GM18868 (cell line): ENCODE results near the gene FOXL3.
"Not testable (repeated sequence)": the region's sequence is repeated elsewhere in the genome, so short reads cannot be mapped to it uniquely, and the experiment has no call there.

Experiments
- ATAC-seq: cut with Tn5 transposase; IDR thresholded peaks from one replicate; pipeline ENCODE4 v1.9.1; 2021; ENCODE audit warnings: mild to moderate bottlenecking, moderate library complexity; ENCODE audit not compliant: unreplicated experiment

FOXL3 gene

DNA sequence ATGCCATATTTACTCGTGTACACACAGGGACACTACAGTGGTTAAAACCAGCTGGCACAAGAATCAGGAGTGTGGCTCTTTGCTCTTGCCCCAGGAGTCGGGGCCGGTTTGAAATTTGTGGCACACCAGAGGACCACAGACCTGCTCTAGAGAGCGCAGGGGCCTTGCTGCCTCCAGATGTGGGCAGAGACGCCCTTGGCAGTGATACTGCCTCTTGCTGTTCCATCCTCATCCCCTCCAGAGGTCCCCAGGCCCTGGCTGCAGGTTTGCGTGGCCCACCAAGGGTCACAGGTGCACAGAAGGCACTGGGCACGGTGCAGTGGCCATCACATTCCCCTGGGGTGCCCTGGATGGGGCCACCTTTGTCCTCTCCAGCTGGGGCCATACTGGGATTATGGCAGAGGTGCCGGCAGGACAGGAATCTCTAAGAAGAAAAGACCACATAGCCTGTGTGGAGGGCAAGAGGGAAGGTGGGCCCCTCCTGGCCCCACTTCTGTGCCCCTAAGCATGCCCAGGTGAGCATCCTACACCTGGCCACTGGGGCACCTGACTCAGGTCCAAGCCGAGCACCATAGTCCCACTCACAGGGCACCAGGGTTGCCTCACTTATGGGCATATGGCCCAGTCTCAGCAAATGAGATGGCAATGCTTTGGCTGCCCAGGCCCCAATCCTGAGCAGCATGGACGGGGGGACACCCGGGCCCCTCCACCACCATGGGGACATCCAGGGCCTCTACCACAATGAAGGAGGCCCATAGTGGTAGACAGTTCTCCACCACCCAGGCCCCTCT lies 45.6 kb downstream of the FOXL3 start:
- ATAC-seq: no peak

DNA sequence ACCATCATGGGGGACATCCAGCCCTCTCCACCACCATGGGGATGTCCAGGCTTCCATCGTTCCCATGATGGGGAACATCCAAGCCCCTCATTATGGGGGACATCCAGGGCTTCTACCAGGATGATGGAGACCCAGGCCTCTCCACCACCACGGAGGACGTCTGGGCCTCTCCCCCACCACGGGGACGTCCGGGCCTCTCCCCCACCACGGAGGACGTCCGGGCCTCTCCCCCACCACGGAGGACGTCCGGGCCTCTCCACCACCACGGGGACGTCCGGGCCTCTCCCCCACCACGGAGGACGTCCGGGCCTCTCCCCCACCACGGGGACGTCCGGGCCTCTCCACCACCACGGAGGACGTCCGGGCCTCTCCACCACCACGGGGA lies 46.2 kb downstream of the FOXL3 start:
- not testable (repeated sequence) for ATAC-seq

DNA sequence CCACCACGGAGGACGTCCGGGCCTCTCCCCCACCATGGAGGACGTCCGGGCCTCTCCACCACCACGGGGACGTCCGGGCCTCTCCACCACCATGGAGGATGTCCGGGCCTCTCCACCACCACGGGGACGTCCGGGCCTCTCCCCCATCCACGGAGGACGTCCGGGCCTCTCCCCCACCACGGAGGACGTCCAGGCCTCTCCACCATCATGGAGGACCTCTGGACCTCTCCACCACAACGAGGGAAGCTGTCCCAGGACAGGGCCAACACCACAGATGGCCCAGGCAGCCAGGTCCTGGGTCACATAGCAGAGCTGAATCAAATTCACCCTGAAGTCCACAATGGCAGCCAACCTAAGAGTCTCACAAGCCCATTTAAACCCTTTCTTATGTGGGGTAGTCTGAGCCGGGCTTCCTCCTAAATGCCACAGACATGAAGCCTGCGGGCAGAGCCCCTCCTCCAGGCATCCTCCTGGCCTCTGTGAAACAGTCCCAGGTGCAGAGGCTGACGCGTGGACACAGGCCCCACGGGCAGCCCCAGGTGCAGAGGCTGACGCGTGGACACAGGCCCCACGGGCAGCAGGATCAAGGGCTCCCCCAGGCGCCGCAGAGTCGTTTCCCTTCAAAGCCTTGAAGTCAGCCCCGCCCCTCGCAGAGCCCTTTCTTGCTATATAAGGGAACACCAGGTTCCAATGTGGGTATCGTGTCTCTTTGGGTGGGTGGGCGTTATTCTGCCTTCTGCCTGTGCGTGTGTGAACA lies 47.0 kb downstream of the FOXL3 start:
- no peak for ATAC-seq

DNA sequence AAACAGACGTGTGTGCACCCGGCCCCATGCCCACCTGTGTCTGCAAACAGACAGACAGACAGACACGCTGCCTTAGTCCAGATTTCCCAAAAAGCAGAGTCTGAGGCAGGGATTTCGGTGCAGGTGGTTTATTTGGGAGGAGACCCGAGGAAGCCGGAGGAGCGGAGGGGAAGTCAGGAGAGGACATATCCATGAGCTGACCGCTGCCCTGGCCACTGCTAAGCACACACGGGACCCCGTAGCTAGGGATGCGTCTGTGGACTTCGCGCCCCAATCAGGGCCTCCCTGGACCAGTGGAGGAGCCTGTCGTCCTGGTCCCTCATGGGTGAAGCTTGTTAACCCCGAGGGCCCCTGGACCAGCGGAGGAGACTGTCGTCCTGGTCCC lies 47.6 kb downstream of the FOXL3 start:
- ATAC-seq: no peak

DNA sequence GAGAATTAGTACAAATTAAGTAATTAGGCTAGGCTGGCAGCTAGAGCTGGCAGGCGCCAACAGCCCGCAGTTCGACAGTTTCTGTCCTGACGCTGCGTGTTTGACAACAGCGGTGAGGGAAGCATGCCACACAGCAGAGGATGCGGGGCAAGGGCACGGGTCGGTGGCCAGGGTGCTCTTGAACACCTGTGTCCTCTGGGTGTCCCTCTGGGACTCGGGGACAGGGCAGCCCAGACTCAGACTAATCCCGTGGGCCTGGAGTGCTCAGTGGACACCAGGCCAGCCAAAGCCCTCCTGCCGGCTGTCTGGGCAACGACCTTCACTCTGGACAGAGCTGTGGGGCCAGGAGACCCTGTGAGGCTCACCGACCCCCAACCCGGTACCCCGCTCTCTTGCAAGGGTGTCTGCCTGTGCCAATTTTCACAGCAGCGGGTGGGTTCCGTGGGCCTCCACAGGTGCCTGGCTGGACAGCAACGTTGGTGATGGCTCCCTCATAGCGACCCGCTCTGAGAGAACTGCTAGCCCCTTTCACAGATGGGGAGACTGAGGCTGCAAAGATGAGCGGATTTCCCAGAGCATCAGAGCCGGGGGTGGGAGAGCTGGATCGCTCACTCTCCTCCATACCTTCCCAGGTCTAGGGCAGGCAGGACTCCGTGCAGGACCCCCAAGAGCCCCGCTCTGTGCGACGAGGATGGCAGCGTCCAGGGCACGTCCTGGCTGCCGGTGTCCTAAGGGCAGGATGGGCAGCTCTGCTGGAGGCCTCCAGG lies 48.5 kb downstream of the FOXL3 start:
- no peak for ATAC-seq

DNA sequence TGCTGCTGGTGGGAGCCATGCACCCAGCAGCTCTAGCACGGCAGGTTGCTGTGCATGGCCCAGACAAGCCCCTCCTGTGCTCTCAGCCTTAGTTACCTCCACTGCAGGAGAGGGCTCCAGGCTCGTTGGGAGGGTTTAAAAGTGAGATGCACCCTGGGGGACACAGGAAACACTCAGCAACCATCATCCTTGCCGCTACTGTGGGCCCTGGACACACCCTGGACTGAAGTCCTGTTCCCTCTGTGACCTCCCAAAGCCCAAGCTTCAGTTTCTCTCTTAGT lies 49.0 kb downstream of the FOXL3 start:
- no peak for ATAC-seq

DNA sequence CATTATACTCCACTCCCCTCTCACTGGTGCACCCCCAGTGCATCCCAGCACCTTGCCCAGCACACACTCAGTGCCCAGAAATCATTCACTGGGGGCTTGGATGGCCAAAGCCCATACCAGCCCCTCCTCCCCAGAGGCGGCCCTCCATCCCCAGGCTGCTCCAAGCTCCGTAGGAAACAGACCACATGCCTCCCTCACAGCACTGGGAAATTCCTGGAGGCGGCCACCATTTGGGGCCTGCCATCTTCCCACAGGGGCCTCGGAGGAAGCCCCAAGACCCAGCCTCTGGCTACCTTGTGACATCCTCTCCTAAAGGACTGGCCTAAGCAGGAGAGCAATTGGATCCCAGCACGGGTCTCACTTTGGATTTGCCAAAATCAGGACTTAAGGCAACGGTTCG lies 49.7 kb downstream of the FOXL3 start:
- no peak for ATAC-seq

DNA sequence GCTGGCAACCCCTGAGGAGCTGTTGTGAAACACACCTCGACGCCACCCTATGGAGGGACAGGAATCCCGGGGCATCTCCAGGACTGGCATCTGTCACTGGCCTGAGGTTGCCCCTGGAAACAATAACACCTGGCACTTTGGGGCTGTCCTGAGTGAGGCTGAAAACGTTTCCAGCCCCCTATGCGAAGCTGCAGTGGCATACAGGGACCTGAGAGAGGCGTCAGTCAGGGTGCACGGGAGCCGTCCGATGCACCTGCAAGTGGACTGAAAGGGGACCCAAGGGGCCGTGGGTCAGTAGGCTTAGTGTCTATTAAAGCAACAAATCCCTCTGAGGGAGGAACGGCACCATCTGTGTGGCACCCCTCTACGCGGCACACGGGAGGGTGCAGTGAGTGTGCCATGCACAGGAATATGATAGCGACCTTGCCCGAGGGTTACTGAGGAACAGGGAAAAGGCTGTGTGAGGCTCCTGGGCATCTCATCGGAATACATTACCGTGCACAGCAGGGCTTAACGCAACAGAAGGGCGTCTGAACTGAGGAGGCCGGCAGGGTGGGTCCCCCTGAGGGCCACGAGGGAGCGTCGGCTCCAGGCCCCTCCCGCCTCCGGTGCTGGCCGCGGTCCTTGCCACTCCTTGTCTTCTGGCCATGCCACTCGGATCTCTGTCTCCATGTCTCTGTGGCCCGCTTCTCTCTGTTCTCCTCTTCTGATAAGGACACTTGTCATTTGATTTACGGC lies 50.4 kb downstream of the FOXL3 start:
- ATAC-seq: no peak
